Smooth muscle cell (in vitro differentiated cells): ENCODE measurements around the gene CGREF1. TPM values are rescaled to one million over a fixed set of nuclear protein-coding genes. Genes with fewer than 3 reads are reported as not detected.
A peak's percentile ranks its signal among the peaks of the same experiment; 100 is the strongest.

Experiments used
- DNase-seq: peaks from one replicate; lab custom pipeline; 2025; ENCODE audit not compliant: unreplicated experiment; lab: John Stamatoyannopoulos, UW
- H2AFZ ChIP-seq: fragments of 200-600 bp; sonication (generic); 2 replicates; pipeline ENCODE4 v1.6.0; 2016; ENCODE audit warnings: antibody characterized with exemption, low read depth, mild to moderate bottlenecking
- H3F3A ChIP-seq: fragments of 200-600 bp; sonication (generic); 2 replicates; pipeline ENCODE4 v1.6.0; 2017; ENCODE audit warnings: antibody characterized with exemption, low read depth
- H3K27ac ChIP-seq: fragments of 200-600 bp; sonication (generic); 2 replicates; pipeline ENCODE4 v1.5.1; 2016; ENCODE audit warnings: low read depth, mild to moderate bottlenecking
- H3K27me3 ChIP-seq: fragments of 200-600 bp; sonication (generic); 2 replicates; pipeline ENCODE4 v1.6.1; 2016; ENCODE audit warnings: low read depth, mild to moderate bottlenecking
- H3K36me3 ChIP-seq: fragments of 200-600 bp; sonication (generic); 2 replicates; pipeline ENCODE4 v1.5.1; 2016; ENCODE audit warnings: low read depth
- H3K4me1 ChIP-seq: fragments of 200-600 bp; sonication (generic); 2 replicates; pipeline ENCODE4 v1.5.1; 2016; ENCODE audit warnings: low read depth
- H3K4me2 ChIP-seq: fragments of 200-600 bp; sonication (generic); 2 replicates; pipeline ENCODE4 v1.6.0; 2016; ENCODE audit warnings: mild to moderate bottlenecking
- H3K4me3 ChIP-seq: fragments of 200-600 bp; sonication (generic); 2 replicates; pipeline ENCODE4 v1.5.1; 2016; ENCODE audit warnings: mild to moderate bottlenecking
- H3K79me2 ChIP-seq: fragments of 200-600 bp; sonication (generic); 2 replicates; pipeline ENCODE4 v1.6.0; 2016; ENCODE audit warnings: low read depth, mild to moderate bottlenecking
- H3K9ac ChIP-seq: fragments of 200-600 bp; sonication (generic); 2 replicates; pipeline ENCODE4 v1.6.0; 2016; ENCODE audit warnings: low read depth
- H3K9me3 ChIP-seq: fragments of 200-600 bp; sonication (generic); replicated peaks from 2 replicates; pipeline ENCODE4 v1.5.1; 2016; ENCODE audit warnings: low read depth
- H4K20me1 ChIP-seq: fragments of 200-600 bp; sonication (generic); 2 replicates; pipeline ENCODE4 v1.6.0; 2016; ENCODE audit warnings: low read depth
- CTCF ChIP-seq: fragments of 200-600 bp; sonication (generic); IDR thresholded peaks from 2 replicates; pipeline ENCODE4 v1.5.1; 2017; ENCODE audit warnings: borderline replicate concordance, mild to moderate bottlenecking, antibody characterized with exemption; ENCODE audit not compliant: insufficient read depth, poor library complexity, severe bottlenecking
- WGBS: methylation state at CpG from one replicate; pipeline ENCODE4 v1.1.7; 2016; ENCODE audit warnings: low lambda C conversion rate; 5-methylcytosine and 5-hydroxymethylcytosine counted together
- polyA plus RNA-seq: library from polyadenylated mRNA; unstranded; fragments of >200 nt; fragmentation: Nextera tagmentation; extraction: Ambion mirVana; gene quantifications from 2 replicates; pipeline ENCODE4 v1.2.1, GENCODE V29; 2016
- total RNA-seq: library from RNA; depleted of rRNA; stranded (reverse); fragments of >200 nt; gene quantifications from 2 replicates; pipeline ENCODE4 v1.2.3, GENCODE V29; 2014

The CGREF1 gene
- total and polyA plus RNA-seq, 2 experiments from 2014 or later = 0.85 TPM; not detected in 1

DNA sequence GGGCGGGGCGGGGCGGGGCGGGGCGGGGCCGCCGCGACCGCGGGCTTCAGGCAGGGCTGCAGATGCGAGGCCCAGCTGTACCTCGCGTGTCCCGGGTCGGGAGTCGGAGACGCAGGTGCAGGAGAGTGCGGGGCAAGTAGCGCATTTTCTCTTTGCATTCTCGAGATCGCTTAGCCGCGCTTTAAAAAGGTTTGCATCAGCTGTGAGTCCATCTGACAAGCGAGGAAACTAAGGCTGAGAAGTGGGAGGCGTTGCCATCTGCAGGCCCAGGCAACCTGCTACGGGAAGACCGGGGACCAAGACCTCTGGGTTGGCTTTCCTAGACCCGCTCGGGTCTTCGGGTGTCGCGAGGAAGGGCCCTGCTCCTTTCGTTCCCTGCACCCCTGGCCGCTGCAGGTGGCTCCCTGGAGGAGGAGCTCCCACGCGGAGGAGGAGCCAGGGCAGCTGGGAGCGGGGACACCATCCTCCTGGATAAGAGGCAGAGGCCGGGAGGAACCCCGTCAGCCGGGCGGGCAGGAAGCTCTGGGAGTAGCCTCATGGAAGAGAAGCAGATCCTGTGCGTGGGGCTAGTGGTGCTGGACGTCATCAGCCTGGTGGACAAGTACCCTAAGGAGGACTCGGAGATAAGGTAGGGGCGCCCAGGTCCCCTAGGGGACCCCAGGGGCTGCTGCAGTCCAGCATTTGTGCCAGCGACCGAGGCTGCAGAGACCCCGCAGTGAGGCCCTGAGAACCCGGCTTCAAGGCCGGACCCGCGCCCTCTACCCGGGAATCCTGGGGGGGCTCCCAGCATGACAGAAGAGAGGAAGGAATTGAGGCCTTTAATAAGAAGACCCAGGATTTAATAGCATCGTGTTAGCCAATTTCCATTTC, 32.0 kb downstream of the CGREF1 start, which contains the start of gene KHK:
Gene KHK, plus strand, starts transcription at position 49 of the 870 bp plus-strand sequence. Its CDS starts 488 bp downstream, at position 537.
- TF ChIP-seq CTCF = no peak
- no peaks in the 10 kb centered on the region for H3K79me2 ChIP-seq
- peak within 1 kb of the TSS; percentile 83 for H3K4me3 ChIP-seq
- H3F3A ChIP-seq = peaks cover 15% of the 10 kb centered on the region
- H3K4me1 ChIP-seq = peaks cover 10% of the 10 kb centered on the region
- H3K9me3 ChIP-seq = no peaks in the 10 kb centered on the region
- no peaks in the 10 kb centered on the region for H3K27me3 ChIP-seq
- H3K36me3 ChIP-seq = no peaks in the 10 kb centered on the region
- H3K4me2 ChIP-seq = peak within 1 kb of the TSS; percentile 99
- WGBS = 11% methylated on average over 51 of the region's 54 CpGs
- H2AFZ ChIP-seq = peak within 1 kb of the TSS; percentile 69
- peak within 1 kb of the TSS; percentile 61 for H3K27ac ChIP-seq
- DNase-seq = no peak
- H4K20me1 ChIP-seq = peaks cover 26% of the 10 kb centered on the region
- H3K9ac ChIP-seq = peak within 1 kb of the TSS; percentile 54

GRCh38 chr2:27086090-27086723, 32.7 kb downstream of the CGREF1 start:
- peak; percentile 91 for TF ChIP-seq CTCF
- Histone ChIP-seq H3F3A (peaks cover 15% of the 10 kb centered on the region), H3K4me3 (peak overlapping the region; percentile 83), H2AFZ (peak overlapping the region; percentile 69), H3K27ac (peak overlapping the region; percentile 61), H3K4me2 (peak overlapping the region; percentile 99), H3K9ac (peak overlapping the region; percentile 54), H3K4me1 (peaks cover 13% of the 10 kb centered on the region), H3K27me3 (no peaks in the 10 kb centered on the region), H3K36me3 (no peaks in the 10 kb centered on the region), H3K79me2 (no peaks in the 10 kb centered on the region), H3K9me3 (no peaks in the 10 kb centered on the region), H4K20me1 (peaks cover 33% of the 10 kb centered on the region)
- DNase-seq = peak; percentile 95
- under 1% methylated on average over 49 of the region's 81 CpGs for WGBS

DNA sequence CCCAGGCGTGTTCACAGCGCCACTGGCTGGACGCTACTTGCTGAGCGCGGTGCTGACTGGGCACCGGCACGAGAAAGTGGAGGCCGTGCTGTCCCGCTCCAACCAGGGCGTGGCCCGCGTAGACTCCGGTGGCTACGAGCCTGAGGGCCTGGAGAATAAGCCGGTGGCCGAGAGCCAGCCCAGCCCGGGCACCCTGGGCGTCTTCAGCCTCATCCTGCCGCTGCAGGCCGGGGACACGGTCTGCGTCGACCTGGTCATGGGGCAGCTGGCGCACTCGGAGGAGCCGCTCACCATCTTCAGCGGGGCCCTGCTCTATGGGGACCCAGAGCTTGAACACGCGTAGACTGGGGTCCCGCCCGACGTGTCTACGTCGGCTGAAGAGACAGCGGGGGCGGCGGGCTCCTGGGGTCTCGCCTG, 33.2 kb downstream of the CGREF1 start:
- 3% methylated on average over 36 of the region's 38 CpGs for WGBS
- peak overlapping the region; percentile 83 for H3K4me3 ChIP-seq
- H3K27me3 ChIP-seq = no peaks in the 10 kb centered on the region
- no peaks in the 10 kb centered on the region for H3K9me3 ChIP-seq
- H2AFZ ChIP-seq = peak overlapping the region; percentile 69
- peaks cover 17% of the 10 kb centered on the region for H3F3A ChIP-seq
- no peaks in the 10 kb centered on the region for H3K36me3 ChIP-seq
- no peak for TF ChIP-seq CTCF
- peak overlapping the region; percentile 61 for H3K27ac ChIP-seq
- H3K9ac ChIP-seq = peak overlapping the region; percentile 54
- H3K4me2 ChIP-seq = peak overlapping the region; percentile 99
- H3K4me1 ChIP-seq = peaks cover 16% of the 10 kb centered on the region
- DNase-seq = peak; percentile 26
- H3K79me2 ChIP-seq = peaks cover 2% of the 10 kb centered on the region
- peaks cover 33% of the 10 kb centered on the region for H4K20me1 ChIP-seq
